Activated CD4-positive, alpha-beta T cell treated with anti-CD3 and anti-CD28 coated beads, Interleukin-2, Interleukin-4, amounts not matched to agents 100 ng/mL and 50 ng/mL, durations not matched to agents 16 hours and 8 hours (primary cell): Measurements from ENCODE around the gene USO1.

ENCODE experiments used
- DNase-seq: peaks from one replicate; pipeline ENCODE4 v3.0.0-alpha.2; 2020; ENCODE audit warnings: low spot score

Gene USO1

GRCh38 chr4:75844151-75844662 lies 119.8 kb downstream of the USO1 start:
- DNase-seq = no peak

DNA sequence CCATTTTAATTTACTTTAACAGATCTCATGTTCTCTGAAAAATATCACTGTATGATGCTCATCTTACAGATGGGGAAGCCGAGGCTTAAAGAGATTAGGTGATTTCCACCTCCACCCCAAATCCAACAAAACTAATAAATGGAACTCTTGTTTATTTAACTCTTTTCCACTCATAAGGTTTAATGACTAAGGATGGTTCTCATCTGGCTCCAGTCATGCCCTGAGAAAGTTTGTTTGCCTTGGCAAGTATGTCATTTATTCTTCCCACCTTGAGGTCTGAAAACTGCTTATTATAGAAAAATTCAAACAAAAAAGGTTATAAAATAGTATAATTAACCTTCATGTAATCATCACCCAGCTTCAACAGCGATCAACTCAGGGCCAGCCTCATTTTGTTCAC lies 121.6 kb downstream of the USO1 start:
- no peak for DNase-seq

DNA sequence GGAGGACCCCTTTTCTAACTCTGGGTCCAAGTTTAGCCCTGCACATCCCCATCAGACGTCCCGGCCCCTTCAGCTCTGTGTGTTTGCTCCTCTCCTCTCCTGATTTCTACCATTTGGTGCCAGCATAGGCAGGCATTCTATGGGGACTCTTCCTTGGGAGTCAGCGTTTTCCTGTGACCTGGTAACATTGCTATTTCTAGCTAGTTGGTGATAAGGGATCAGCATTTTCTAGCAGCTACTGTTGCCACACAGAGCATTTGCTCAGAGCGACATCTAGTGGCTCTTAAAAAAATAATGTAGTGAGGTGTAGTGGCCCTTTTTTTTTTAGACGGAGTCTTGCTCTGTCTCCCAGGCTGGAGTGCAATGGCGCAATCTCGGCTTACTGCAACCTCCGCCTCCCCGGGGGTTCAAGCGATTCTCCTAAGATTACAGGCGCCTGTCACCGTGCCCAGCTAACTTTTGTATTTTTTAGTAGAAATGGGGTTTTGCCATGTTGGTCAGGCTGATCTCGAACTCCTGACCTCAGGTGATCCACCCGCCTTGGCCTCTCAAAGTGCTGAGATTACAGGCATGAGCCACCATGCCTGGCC lies 123.9 kb downstream of the USO1 start:
- DNase-seq = peak; percentile 80

GRCh38 chr4:75848891-75849290 lies 124.5 kb downstream of the USO1 start:
- DNase-seq = peak; percentile 72

- DNase-seq = peak; percentile 47
Observed at GRCh38 chr4:75849461-75849860, 125.1 kb downstream of the USO1 start.

DNA sequence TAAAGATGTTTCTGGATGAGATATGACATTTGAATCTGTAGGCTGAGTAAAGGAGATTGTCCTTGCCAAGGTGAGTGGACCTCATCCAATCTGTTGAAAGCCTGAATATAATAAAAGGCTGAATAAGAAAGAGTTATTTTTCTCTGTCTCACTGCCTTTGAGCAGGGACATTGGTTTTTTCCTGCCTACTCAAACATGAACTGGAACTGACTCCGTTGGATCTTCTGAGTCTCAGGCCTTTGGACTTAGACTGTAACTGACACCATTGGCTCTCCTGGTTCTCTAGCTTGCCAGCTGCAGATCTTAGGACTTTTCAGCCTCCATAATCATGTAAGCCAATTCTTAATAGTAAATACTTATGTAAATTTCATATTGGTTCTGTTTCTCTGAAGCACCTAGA lies 134.3 kb downstream of the USO1 start:
- DNase-seq = no peak

GRCh38 chr4:75860606-75861005 lies 136.2 kb downstream of the USO1 start:
- no peak for DNase-seq
